ENCODE data around the gene PTPRM. TPM values are rescaled to one million over a fixed set of nuclear protein-coding genes. Genes with fewer than 3 reads are reported as not detected.

The PTPRM gene
- total and polyA plus RNA-seq, 4 donors, result 9.2 to 23.0 (median 12.7) TPM

GRCh38 chr18:7584646-7585275, 17.6 kb downstream of the PTPRM start:
- TF ChIP-seq NR2F2 (IDR thresholded peaks at IDR 0.05), result no peak
- TF ChIP-seq RAD21 (IDR thresholded peaks at IDR 0.05), result no peak

GRCh38 chr18:7585276-7585670, 18.2 kb downstream of the PTPRM start:
- H3K27ac ChIP-seq (ENCODE audit: low read depth in 1 of 2, low read length in 2 of 2), result no peak overlapping the region
- H3K4me3 ChIP-seq (ENCODE audit: low read depth in 1 of 3, low read length in 3 of 3), result no peak overlapping the region

More at GRCh38 chr18:7584646-7585275, 17.6 kb downstream of the PTPRM start:
- no peaks in the 10 kb centered on the region for H3K4me1 ChIP-seq (ENCODE audit: control insufficient read depth in 4 of 4, insufficient read depth in 4 of 4, low read length in 3 of 4)
- no peaks in the 10 kb centered on the region for H3K27me3 ChIP-seq (ENCODE audit: control insufficient read depth in 4 of 4, insufficient read depth in 4 of 4, low read length in 3 of 4)
- no peaks in the 10 kb centered on the region for H3K36me3 ChIP-seq (ENCODE audit: control insufficient read depth in 4 of 4, insufficient read depth in 3 of 4, low read depth in 1 of 4, low read length in 3 of 4)
- H3K9ac ChIP-seq (ENCODE audit: low read depth in 1 of 2, low read length in 2 of 2), result no peak overlapping the region
- H3K27ac ChIP-seq (ENCODE audit: low read depth in 1 of 2, low read length in 2 of 2), result no peak overlapping the region
- no peak overlapping the region for H3K4me3 ChIP-seq (ENCODE audit: low read depth in 1 of 3, low read length in 3 of 3)
- DNase-seq (ENCODE audit: low spot score), result no peak
- H3K9me3 ChIP-seq (ENCODE audit: control insufficient read depth in 4 of 4, low read length in 3 of 4), result no peaks in the 10 kb centered on the region
- WGBS, result 82% methylated on average over 7 of the region's 7 CpGs

GRCh38 chr18:7586379-7586778, 19.3 kb downstream of the PTPRM start:
- H3K27me3 ChIP-seq (ENCODE audit: control insufficient read depth in 4 of 4, insufficient read depth in 4 of 4, low read length in 3 of 4), result no peaks in the 10 kb centered on the region
- no peak for DNase-seq (ENCODE audit: low spot score)
- H3K9ac ChIP-seq (ENCODE audit: low read depth in 1 of 2, low read length in 2 of 2), result no peak overlapping the region
- H3K4me1 ChIP-seq (ENCODE audit: control insufficient read depth in 4 of 4, insufficient read depth in 4 of 4, low read length in 3 of 4), result no peaks in the 10 kb centered on the region
- TF ChIP-seq ZBTB33 (IDR thresholded peaks at IDR 0.05) (no peak), SP1 (IDR thresholded peaks at IDR 0.05) (no peak), HNF4A (conservative IDR thresholded peaks at IDR 0.05) (no peak), CTCF (IDR thresholded peaks at IDR 0.05; ENCODE audit: low read depth, low read length, missing input control) (no peak), JUND (IDR thresholded peaks at IDR 0.05) (no peak), EGR1 (IDR thresholded peaks at IDR 0.05; ENCODE audit: low read depth in 2 of 2) (no peak), FOXA1 (IDR thresholded peaks at IDR 0.05) (no peak)
- no peak overlapping the region for H3K27ac ChIP-seq (ENCODE audit: low read depth in 1 of 2, low read length in 2 of 2)
- H3K9me3 ChIP-seq (ENCODE audit: control insufficient read depth in 4 of 4, low read length in 3 of 4), result no peaks in the 10 kb centered on the region
- WGBS, result 89% methylated on average over 1 of the region's 1 CpG
- no peaks in the 10 kb centered on the region for H3K36me3 ChIP-seq (ENCODE audit: control insufficient read depth in 4 of 4, insufficient read depth in 3 of 4, low read depth in 1 of 4, low read length in 3 of 4)
- no peak overlapping the region for H3K4me3 ChIP-seq (ENCODE audit: low read depth in 1 of 3, low read length in 3 of 3)

More at GRCh38 chr18:7585276-7585670, 18.2 kb downstream of the PTPRM start:
- Histone ChIP-seq H3K27me3 (ENCODE audit: control insufficient read depth in 4 of 4, insufficient read depth in 4 of 4, low read length in 3 of 4) (no peaks in the 10 kb centered on the region), H3K9ac (ENCODE audit: low read depth in 1 of 2, low read length in 2 of 2) (no peak overlapping the region), H3K4me1 (ENCODE audit: control insufficient read depth in 4 of 4, insufficient read depth in 4 of 4, low read length in 3 of 4) (no peaks in the 10 kb centered on the region), H3K9me3 (ENCODE audit: control insufficient read depth in 4 of 4, low read length in 3 of 4) (no peaks in the 10 kb centered on the region), H3K36me3 (ENCODE audit: control insufficient read depth in 4 of 4, insufficient read depth in 3 of 4, low read depth in 1 of 4, low read length in 3 of 4) (no peaks in the 10 kb centered on the region)
- no peak for DNase-seq (ENCODE audit: low spot score)
- TF ChIP-seq CTCF (IDR thresholded peaks at IDR 0.05; ENCODE audit: low read depth, low read length, missing input control), result no peak
- 78% methylated on average over 4 of the region's 4 CpGs for WGBS
